GM21737 (cell line): ENCODE data around the gene SPIRE2.

Source experiments
- ATAC-seq: cut with Tn5 transposase; IDR thresholded peaks from one replicate; pipeline ENCODE4 v1.9.1; 2021; ENCODE audit warnings: mild to moderate bottlenecking, moderate library complexity; ENCODE audit not compliant: unreplicated experiment

Gene SPIRE2

DNA sequence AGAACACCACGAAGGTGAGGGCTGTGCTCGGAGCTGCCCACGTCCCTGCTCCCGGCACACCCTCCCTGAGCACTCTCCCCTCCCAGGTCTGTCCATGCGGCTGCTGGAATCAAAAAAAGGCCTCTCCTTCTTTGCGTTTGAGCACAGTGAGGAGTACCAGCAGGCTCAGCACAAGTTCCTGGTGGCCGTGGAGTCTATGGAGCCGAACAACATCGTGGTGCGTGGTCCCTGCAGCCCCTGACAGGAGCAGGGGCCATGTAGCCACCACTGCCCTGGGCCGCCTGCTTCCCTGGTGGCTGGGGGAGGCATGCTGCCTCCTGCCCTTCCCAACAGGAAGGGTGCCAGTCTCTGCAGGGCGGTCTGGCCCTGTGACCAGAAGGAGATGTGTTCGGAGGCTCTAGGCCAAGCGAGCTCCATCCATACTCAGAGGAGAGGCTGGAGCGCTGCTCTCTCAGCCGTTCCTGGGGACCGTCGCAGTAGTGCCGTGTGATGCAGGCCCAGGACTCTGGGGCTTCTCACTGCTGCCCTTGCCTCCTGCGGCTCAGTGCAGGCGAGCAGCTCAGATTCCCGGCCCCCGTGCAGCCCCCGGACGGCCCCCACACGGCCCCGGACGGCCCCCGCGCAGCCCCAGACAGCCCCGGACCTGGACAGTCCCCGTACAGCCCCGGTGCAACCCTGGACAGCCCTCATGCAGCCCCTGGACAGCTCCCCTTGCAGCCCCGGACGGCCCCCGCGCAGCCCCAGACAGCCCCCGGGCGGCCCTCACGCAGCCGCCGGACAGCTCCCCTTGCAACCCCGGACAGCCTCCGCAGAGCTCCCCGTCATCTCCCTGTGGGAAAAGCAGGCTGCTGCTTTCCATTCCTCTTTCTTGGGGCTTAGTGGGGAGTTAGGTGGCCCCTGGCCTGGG is 65.6 kb downstream of the SPIRE2 start:
- ATAC-seq, result no peak

DNA sequence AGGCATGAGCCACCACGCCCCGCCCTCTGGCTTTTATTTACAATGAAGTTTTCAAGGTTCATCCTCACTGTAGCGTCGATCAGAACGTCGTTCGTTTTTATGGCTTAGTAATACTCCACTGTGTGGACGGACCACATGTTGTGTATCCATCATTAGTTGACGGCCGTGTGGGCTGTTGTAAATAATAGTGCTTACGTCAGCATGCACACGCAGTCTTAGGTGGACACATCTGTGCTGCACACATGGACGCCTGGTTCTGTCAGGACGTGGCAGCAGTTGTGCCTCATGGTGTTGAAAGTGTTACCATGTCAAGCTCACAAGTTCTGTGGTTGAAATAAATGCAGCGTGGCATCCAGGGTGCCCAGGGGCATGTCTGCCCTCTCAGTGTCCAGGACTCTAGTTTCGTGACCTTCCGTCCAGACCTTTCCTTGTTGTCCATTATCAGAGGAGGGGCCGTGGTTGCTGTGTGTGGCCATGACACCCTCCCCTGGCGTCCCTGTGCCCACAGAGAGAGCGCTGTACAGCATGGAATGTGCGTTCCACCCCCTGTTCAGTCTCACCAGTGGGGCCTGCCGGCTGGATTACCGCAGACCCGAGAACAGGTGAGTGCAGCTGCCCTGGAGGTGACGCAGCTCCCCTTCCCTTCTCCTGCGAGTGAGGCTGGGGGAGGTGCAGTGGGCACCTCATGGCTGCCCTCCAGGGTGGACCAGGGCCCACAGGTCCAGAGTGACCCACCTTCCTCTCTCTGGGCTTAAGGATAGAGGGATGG is 67.4 kb downstream of the SPIRE2 start:
- ATAC-seq, result no peak

DNA sequence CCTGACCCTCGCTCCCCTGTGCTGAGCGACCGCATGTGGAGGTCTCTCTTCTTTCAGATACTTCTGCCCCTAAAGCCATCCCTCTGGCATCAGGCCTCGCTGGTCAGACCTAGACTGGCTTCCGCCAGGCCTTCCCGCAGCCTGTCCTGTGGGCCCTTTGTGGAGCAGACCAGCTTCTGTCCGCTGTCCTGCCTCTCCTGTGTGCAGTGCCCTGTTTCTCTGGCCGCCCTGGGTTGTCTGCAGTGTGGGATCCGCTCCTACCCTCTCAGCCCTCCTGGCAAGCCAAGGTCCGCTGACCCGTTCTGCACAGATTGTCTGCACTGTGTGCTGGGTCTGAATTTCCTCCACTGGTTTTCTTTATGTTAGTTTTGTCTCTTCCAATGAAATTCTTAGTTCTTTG is 68.9 kb downstream of the SPIRE2 start:
- no peak for ATAC-seq

DNA sequence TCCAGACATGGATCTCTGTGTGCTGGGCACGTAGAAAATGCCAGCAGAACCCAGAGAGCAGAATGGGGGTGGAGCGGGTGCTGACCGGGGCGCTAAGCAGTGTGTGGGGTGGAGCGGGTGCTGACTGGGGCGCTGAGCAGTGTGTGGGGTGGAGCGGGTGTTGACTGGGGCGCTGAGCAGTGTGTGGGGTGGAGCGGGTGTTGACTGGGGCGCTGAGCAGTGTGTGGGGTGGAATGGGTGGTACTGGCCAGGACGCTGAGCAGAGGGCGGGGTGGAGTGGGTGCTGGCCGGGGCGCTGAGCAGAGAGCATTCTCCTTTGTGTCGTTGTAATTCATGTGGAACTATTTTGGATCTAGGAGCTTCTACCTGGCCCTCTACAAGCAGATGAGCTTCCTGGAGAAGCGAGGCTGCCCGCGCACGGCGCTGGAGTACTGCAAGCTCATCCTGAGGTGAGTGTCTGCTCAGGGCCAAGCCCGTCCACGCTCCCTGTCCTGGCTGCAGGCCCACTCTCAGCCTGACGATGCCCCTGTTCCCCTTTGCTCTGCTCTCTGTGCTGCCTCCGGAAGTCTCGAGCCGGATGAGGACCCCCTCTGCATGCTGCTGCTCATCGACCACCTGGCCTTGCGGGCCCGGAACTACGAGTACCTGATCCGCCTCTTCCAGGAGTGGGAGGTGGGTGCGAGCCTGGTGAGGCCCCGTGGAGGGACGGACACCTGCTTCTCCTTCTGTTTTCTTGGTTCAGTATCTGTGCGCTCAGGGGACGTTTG is 70.1 kb downstream of the SPIRE2 start:
- ATAC-seq, result no peak

DNA sequence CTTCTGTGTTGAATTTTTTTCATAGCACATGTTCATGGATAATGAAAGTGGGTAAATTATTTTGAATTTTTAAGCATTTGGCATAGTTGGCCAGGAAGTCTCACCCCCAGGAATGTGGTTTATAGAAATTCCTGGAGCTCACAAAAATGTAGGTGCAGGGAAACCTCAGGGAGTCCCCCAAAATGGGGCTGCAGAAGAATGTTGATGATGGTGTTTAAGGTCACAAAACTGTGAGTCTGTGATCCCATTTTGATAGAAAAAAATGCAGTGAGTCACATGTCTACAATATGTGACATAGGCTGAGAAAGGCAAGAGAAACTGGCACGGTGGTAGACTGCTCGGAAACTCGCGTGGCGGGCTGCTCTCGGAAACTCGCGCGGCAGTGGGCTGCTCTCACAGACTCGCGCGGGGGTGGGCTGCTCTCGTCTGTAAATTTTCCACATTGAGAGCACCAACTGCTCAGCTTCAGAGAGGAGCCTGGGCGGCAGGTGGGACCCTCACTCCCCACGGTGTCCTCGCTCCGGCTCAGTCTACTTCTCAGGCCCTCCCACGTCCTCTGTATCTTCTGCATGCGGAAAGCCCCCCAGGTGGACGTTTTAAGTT is 71.7 kb downstream of the SPIRE2 start:
- no peak for ATAC-seq

DNA sequence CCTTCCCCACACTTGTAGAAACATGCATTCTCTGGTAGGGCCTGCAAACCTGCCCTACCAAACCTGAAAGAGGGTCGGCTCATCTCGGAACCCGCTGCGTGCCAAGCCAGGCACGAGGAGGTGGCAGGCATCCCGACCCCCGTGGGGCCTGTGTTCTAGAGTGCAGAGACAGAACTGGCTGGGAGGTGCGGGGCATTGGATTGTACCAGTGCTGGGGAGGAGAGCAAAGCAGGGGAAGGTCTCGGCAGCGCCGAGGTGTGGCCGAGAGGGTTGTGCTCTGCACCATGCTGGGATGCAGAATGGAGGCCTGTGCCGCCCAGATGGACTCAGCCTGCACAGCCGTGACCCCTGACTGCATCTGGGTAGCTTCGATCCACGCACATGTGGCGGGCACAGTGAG is 72.6 kb downstream of the SPIRE2 start:
- no peak for ATAC-seq

DNA sequence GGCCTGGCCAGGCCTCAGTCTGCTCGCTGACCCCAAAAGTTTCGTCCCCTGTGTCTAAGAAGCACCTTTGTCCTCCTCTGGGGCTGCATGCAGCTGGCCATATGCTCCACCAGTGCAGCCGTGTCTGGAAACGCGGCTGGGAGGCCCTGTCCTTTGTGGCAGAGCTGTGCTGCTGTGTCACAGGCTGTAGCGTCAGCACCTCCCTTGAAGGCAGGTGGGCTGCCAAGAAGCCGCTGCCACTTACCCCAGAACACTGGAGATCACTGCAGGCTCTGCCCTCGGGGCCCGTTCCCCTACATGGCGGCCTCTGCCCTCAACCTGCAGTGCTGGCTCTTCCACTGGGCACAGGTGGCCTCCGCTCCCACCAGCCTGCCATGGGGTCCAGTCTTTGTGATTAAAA is 74.7 kb downstream of the SPIRE2 start:
- no peak for ATAC-seq

DNA sequence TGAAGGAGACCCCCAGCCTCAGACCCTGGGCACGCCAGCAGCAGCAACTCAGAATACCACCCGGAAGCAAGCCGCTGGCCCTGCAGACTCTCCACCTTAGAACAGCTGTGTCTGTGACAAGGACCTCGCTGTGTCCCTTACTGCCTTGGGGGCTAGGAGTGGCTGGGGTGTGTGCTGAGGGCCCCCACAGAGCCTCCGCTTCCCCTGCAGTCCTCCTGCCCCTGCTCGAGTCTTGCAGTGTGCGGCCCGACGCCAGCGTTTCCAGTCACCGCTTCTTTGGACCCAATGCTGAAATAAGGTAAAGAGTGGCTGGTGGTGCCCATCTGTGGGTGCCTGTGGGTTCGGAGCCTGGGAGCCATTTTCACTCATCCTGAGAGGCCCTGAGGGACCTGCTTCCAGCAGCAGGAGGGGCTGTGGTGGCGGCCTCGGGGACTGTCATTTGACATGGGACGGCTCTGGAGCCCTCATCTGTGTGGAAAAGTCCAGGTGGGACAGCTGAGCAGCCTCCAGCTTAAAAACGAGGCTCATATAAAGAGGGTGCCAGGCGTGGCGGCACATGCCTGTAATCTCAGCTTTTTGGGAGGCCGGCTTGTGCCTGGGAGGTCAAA is 75.7 kb downstream of the SPIRE2 start:
- ATAC-seq, result no peak

DNA sequence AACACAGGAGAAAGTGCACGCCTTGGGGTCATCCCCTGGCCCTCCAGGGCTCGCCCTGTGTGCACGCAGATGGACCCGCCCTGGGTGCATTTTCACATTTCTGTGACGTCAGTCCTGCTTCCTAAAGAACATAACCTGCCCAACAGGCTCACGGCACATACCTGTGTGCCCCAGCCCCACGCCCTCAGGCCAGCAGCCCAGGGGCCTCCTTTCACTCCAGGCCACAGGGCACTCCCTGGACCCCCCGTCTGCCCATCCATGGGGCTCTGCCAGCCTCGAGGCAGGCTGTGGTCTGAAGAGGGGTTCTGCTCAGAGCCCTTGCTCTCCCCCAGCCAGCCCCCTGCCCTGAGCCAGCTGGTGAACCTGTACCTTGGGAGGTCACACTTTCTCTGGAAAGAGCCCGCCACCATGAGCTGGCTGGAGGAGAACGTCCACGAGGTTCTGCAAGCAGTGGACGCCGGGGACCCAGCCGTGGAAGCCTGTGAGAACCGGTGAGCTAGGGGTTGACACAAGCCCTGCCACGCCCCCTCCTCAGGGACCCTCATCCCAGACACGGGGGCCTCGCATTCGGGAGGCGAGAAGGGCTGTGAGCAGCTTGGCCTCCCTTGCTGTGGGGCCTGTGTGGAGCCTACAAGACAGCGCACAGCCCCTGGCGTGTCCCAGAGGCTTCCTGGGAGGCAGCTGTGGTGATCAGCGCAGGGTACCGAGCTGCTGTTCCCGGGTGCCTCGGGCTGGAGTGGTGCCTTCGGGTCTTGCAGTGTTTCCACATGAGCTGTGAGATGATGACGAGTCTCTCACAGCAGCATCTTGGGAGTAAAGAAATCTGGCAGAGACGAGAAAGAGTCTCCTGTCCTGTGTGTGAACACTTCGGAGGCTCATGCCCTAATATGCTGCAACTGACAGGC is 76.6 kb downstream of the SPIRE2 start:
- no peak for ATAC-seq

DNA sequence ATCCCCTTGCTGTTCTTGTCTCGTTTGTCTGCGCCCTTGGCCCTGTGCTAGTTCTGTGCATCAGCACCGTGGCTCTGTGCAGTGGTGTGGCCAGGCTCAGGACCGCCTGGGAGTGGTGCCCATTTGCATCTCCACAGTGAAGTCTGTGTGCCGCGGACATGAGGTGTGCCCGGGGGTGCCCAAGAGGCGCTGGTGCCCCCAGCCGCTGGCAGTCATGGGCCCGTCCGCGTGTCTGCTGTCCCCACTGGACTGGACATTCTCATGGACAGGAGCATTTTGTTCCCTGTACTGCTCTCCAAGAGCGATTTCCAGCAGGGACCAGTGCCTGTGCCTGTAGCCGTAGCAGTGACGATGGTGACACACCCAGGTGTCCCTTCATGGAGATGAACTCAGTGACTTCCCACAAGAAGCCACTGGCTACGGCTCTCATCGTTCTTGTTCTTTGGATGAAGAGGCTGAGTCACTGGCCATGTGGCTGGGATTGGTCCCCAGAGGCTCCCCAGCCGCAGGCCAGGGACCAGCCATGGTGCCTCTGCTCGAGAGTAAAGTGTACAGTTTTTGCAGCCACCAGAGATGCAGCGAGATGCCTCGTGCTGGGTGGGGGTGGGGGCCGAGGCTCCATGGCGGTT is 77.3 kb downstream of the SPIRE2 start:
- ATAC-seq, result no peak

DNA sequence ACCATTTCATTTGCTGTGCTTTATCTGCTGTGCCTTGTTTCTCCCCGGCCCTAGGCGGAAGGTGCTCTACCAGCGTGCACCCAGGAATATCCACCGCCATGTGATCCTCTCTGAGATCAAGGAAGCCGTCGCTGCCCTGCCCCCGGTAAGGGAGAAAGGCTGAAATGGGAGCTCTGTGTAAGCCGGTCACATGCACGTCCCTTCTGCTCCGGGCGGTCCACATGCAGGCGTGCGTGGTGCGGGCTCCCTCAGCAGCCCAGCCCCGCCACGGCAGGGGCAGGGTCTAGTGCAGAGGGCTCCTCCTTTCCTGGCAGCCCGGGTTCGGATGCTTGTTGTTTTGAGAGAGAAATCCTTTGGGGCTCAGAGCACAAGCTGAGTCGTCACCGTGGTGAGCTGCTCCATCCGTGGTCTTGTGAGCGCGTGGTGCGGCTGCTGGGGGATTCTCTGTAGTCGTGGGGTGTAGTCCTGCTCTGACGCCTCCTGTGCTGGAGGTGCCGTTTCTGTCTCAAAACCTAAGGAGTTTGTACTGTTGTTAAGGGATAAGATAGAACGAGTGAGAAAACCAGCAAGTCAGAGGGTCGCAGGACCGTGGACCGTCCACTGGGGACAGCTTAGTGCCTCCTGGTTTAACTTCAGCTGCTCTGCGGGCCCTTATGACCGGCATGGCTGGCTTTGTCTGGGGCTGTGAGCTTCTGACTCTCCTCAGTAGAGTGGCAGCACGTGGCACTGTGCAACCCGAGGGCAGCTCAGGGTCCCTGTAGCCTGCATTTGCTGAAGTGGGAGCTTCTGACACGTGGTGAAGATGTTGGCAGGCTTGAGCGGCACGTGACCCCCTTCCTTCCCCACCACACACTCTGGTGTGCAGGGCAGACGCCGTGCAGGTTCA is 78.1 kb downstream of the SPIRE2 start:
- ATAC-seq, result no peak

DNA sequence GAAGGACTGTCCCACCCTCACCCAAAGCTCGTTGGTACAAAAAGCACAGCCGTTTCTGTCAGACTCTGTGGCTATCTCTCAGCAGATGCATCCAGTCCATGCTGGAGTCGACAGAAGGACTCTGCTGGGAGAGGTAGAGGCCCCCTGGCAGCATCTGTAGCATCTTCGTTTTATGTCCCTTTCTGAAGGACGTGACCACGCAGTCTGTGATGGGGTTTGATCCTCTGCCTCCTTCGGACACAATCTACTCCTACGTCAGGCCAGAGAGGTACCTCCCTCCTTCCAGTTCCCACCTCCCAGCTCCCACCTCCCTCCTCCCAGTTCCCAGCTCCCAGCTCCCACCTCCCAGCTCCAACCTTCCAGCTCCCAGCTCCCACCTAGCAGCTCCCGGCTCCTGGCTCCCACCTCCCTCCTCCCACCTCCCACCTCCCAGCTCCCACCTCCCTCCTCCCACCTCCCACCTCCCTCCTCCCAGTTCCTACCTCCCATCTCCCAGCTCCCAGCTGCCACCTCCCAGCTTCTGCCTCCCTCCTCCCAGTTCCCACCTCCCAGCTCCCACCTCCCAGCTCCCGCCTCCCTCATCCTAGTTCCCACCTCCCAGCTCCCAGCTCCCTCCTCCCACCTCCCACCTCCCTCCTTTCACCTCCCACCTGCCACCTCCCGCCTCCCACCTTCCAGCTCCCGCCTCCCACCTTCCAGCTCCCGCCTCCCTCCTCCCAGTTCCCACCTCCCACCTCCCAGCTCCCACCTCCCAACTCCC is 79.0 kb downstream of the SPIRE2 start:
- ATAC-seq, result no peak

DNA sequence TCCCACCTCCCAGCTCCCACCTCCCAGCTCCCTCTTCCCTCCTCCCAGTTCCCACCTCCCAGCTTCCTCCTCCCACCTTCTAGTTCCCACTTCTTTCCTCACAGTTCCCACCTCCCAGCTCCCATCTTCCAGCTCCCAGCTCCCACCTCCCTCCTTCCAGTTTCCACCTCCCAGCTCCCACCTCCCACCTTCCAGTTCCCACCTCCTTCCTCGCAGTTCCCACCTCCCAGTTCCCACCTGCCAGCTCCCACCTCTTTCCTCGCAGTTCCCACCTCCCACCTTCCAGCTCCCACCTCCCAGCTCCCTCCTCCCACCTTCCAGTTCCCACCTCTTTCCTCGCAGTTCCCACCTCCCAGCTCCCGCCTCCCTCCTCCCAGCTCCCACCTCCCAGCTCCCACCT is 80.0 kb downstream of the SPIRE2 start:
- no peak for ATAC-seq

DNA sequence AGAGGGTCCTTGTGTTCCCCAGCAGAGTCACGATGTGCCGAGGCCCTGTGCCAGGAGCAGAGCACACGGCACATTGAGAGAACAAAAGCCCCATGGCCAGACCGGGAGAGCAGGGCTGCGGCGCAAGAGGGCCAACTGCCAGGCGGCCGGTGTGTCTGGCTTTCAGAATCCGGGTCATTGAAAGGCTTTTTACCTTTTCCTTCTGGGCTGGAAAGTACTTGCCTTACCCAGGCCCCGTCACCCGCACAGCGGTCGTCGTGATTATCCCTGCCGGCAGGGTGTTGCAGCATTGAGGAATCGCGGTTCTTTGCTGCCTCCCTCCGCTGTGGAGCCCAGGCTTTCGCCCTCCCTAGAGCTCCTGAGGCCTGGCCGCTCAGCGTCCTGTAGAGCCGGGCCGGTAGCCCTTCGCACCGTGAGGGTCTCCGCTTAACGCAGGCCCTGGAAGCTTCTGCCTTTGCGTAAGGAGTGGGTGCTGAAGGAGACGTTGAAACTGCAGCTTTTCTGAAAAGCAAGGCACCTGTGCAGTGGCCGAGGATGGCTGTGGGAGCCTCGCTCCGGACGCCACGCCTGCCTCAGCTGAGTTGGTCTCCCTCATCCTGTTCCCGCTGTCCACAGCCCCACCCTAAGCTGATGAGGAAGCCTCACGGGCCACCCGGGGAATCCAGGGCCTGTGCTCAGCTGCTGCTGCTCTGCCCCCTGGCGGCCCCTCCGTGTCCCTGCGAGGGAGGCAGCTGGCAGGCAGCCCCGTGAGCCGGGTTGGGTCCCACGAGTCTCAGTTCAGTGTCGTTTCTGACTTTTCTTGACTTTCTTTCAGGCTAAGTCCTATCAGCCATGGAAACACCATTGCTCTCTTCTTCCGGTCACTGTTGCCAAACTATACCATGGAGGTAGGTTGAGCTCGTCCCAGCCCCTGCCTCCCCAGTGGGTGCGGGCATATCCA is 81.8 kb downstream of the SPIRE2 start:
- no peak for ATAC-seq

DNA sequence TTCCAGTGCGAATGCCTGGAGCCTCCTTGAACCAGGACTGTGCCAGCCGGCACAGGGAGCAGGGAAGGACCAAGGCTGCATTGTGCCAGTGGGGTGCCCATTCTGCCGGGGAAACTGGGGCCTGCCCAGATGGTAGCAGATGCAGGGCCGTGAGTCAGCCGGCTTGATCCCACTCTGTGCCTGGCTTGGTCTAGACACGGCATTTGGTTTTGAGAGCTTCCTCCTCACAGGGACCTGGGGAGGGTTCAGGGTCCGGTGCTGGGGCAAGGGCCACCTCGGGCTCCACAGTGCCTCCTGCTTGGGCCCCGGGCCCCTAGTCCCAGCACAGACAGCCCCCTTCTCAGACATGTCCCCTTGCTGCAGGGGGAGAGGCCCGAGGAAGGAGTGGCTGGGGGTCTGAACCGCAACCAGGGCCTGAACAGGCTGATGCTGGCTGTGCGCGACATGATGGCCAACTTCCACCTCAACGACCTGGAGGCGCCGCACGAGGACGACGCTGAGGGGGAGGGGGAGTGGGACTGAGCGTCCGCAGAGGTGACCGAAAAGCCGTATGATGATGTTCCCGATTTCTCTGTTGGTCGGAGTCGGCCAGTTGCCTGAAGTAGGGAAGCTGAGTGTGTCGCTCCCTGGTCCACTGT is 82.6 kb downstream of the SPIRE2 start:
- no peak for ATAC-seq

DNA sequence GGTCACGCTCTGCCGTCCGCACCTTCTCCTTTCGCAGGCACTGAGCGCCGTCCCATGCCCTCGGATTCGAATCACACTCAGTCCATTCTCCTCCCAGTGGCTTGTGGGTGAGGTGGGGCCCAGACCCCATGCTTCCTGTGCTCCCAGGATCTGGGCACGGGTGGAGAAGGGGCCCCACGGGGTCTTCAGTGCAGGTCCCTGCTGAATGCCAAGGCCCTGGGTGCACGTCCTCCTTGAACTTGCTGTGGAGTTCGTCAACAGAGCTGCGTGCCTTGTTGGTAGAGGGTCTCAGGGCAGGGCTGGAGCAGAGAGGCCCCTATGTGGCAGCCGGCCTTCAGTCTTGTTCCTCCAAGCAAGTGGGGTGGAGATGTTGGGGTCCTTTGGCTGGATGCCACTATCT is 83.1 kb downstream of the SPIRE2 start:
- no peak for ATAC-seq
